Renal pelvis (tissue), 4 donors: ENCODE measurements around the gene TPST2. TPM values are rescaled to one million over a fixed set of nuclear protein-coding genes. Genes with fewer than 3 reads are reported as not detected.

Source experiments
- DNase-seq: peaks from one replicate; pipeline ENCODE4 v3.0.0-alpha.2; 2013
- polyA plus RNA-seq, 3 donors: library from polyadenylated mRNA; unstranded; fragments of 120-200 nt; gene quantifications; one replicate each; pipeline ENCODE4 v1.2.1, GENCODE V29; 2013; ENCODE audit not compliant: insufficient read length in 3 of 3

The TPST2 gene
- polyA plus RNA-seq, 3 donors, result 24.9 to 30.3 (median 29.8) TPM

- DNase-seq, result peak; percentile 30
Observed at GRCh38 chr22:26502688-26503561, 87.0 kb downstream of the TPST2 start.

GRCh38 chr22:26501996-26502395 is 87.9 kb downstream of the TPST2 start:
- DNase-seq, result no peak

GRCh38 chr22:26499188-26499703 is 90.7 kb downstream of the TPST2 start:
- DNase-seq, result no peak

- DNase-seq, result no peak
Observed at GRCh38 chr22:26496456-26496855, 93.5 kb downstream of the TPST2 start.

GRCh38 chr22:26494506-26494905 is 95.4 kb downstream of the TPST2 start:
- DNase-seq, result no peak

GRCh38 chr22:26492220-26492619 is 97.7 kb downstream of the TPST2 start:
- DNase-seq, result no peak

GRCh38 chr22:26489447-26490036 is 100.4 kb downstream of the TPST2 start:
- DNase-seq, result no peak

GRCh38 chr22:26487996-26488395 is 101.9 kb downstream of the TPST2 start:
- DNase-seq, result no peak

GRCh38 chr22:26486394-26486793 is 103.5 kb downstream of the TPST2 start:
- no peak for DNase-seq

GRCh38 chr22:26485806-26486390 is 104.0 kb downstream of the TPST2 start:
- no peak for DNase-seq

- no peak for DNase-seq
Observed at GRCh38 chr22:26485013-26485412, 104.9 kb downstream of the TPST2 start.

GRCh38 chr22:26484360-26484706 is 105.6 kb downstream of the TPST2 start:
- no peak for DNase-seq

- peak; percentile 90 for DNase-seq
Observed at GRCh38 chr22:26483439-26484359, 106.2 kb downstream of the TPST2 start, which contains the start of the genes HPS4 and SRRD. HPS4 (minus strand) TSS chr22:26483783; CDS start chr22:26481762, 2,021 bp downstream. SRRD (plus strand) TSS chr22:26483877; CDS start chr22:26483891, 14 bp downstream.

- DNase-seq, result no peak
Observed at GRCh38 chr22:26483043-26483438, 106.9 kb downstream of the TPST2 start.

- no peak for DNase-seq
Observed at GRCh38 chr22:26482161-26482560, 107.8 kb downstream of the TPST2 start.

- no peak for DNase-seq
Observed at GRCh38 chr22:26481694-26482093, 108.2 kb downstream of the TPST2 start.

- no peak for DNase-seq
Observed at GRCh38 chr22:26481112-26481693, 108.7 kb downstream of the TPST2 start.

- DNase-seq, result no peak
Observed at GRCh38 chr22:26480611-26480932, 109.4 kb downstream of the TPST2 start.

- DNase-seq, result no peak
Observed at GRCh38 chr22:26479792-26480610, 109.9 kb downstream of the TPST2 start.

GRCh38 chr22:26479043-26479791 is 110.7 kb downstream of the TPST2 start:
- no peak for DNase-seq
